HepG2 (cell line): ENCODE results near the gene ARHGAP5. TPM values are rescaled to one million over a fixed set of nuclear protein-coding genes. Genes with fewer than 3 reads are reported as not detected.

Source experiments
- ADNP ChIP-seq: sonication (generic); formaldehyde crosslinking; IDR thresholded peaks from 2 replicates; pipeline ENCODE4 v1.4.0; 2020; ENCODE audit warnings: missing genetic modification reagents
- AKAP8 ChIP-seq: sonication (generic); formaldehyde crosslinking; IDR thresholded peaks from 2 replicates; pipeline ENCODE4 v1.5.1; 2020; ENCODE audit warnings: mild to moderate bottlenecking, missing genetic modification reagents
- ARNT ChIP-seq: fragments of 450-650 bp; IDR thresholded peaks from 2 replicates; pipeline ENCODE4 v1.6.1; 2017
- CHD2 ChIP-seq: IDR thresholded peaks from 2 replicates; pipeline ENCODE4 v1.6.1; 2011; ENCODE audit warnings: low read depth, low read length, improper control_type of control experiment
- GATA4 ChIP-seq: sonication (generic); IDR thresholded peaks from 2 replicates; pipeline ENCODE4 v1.6.1; 2016; ENCODE audit warnings: antibody characterized with exemption, low read depth, borderline replicate concordance
- GATAD2A ChIP-seq: IDR thresholded peaks from 2 replicates; pipeline ENCODE4 v1.6.1; 2016
- HNRNPLL ChIP-seq: fragments of 200-400 bp; formaldehyde crosslinking; IDR thresholded peaks from 2 replicates; pipeline ENCODE4 v1.6.1; 2017; ENCODE audit warnings: mild to moderate bottlenecking, low read depth, low read length; ENCODE audit not compliant: poor library complexity, severe bottlenecking
- MEF2D ChIP-seq: sonication (generic); formaldehyde crosslinking; IDR thresholded peaks from 2 replicates; pipeline ENCODE4 v1.5.1; 2020; ENCODE audit warnings: mild to moderate bottlenecking, missing genetic modification reagents
- MEIS2 ChIP-seq: sonication (generic); formaldehyde crosslinking; IDR thresholded peaks from 2 replicates; pipeline ENCODE4 v1.9.0; 2021; ENCODE audit warnings: mild to moderate bottlenecking, missing genetic modification reagents
- PAWR ChIP-seq: sonication (generic); formaldehyde crosslinking; IDR thresholded peaks from 2 replicates; pipeline ENCODE4 v1.4.0; 2020; ENCODE audit warnings: missing genetic modification reagents, mild to moderate bottlenecking, borderline replicate concordance
- PCBP2 ChIP-seq: fragments of 200-400 bp; formaldehyde crosslinking; optimal IDR thresholded peaks from 2 replicates; pipeline ENCODE3; 2018; ENCODE audit warnings: low read length, low read depth; ENCODE audit not compliant: poor library complexity, severe bottlenecking
- PHB2 ChIP-seq: fragments of 450-650 bp; IDR thresholded peaks from 2 replicates; pipeline ENCODE4 v1.6.1; 2018; ENCODE audit not compliant: partially characterized antibody
- RBM22 ChIP-seq: fragments of 200-400 bp; formaldehyde crosslinking; optimal IDR thresholded peaks from 2 replicates; pipeline ENCODE3; 2017; ENCODE audit warnings: mild to moderate bottlenecking, low read length, moderate library complexity
- RELA ChIP-seq: sonication (generic); formaldehyde crosslinking; IDR thresholded peaks from 2 replicates; pipeline ENCODE4 v1.4.0; 2020; ENCODE audit warnings: missing genetic modification reagents
- RERE ChIP-seq: IDR thresholded peaks from 2 replicates; pipeline ENCODE4 v1.6.1; 2016; ENCODE audit warnings: low read depth, missing genetic modification reagents, missing compliant biosample characterization
- SAP130 ChIP-seq: IDR thresholded peaks from 2 replicates; pipeline ENCODE4 v1.6.1; 2016; ENCODE audit warnings: low read depth
- YEATS4 ChIP-seq: sonication (generic); formaldehyde crosslinking; IDR thresholded peaks from 2 replicates; pipeline ENCODE4 v1.4.0; 2020; ENCODE audit warnings: missing genetic modification reagents, borderline replicate concordance
- ZC3H13 ChIP-seq: sonication (generic); formaldehyde crosslinking; IDR thresholded peaks from 2 replicates; pipeline ENCODE4 v1.8.1; 2023; ENCODE audit warnings: mild to moderate bottlenecking, missing genetic modification reagents, moderate library complexity
- ZKSCAN1 ChIP-seq: fragments of 150-350 bp; IDR thresholded peaks from 2 replicates; pipeline ENCODE4 v1.6.1; 2014; ENCODE audit warnings: low read length
- ZNF235 ChIP-seq: sonication (generic); formaldehyde crosslinking; IDR thresholded peaks from 2 replicates; pipeline ENCODE4 v1.8.1; 2023; ENCODE audit warnings: mild to moderate bottlenecking, missing genetic modification reagents, borderline replicate concordance
- ZNF484 ChIP-seq: sonication (generic); formaldehyde crosslinking; IDR thresholded peaks from 2 replicates; pipeline ENCODE4 v1.5.1; 2020; ENCODE audit warnings: mild to moderate bottlenecking, low read depth, missing genetic modification reagents, borderline replicate concordance
- ZNF747 ChIP-seq: sonication (generic); formaldehyde crosslinking; IDR thresholded peaks from 2 replicates; pipeline ENCODE4 v1.8.1; 2023; ENCODE audit warnings: missing genetic modification reagents, mild to moderate bottlenecking, borderline replicate concordance
- polyA plus RNA-seq, 8 experiments: library from polyadenylated mRNA; depleted of rRNA in 3 of 8; stranded (reverse) in 7 of 8; unstranded in 1 of 8; fragments of >200 nt; fragmentation: Illumina TruSeq in 4 of 8; extraction: Trizol in 4 of 8; gene quantifications; 2 replicates each; pipeline versions ENCODE4 v1.2.1 to v1.2.3, GENCODE V29; 2011 to 2016; ENCODE audit warnings: low read depth in 4 of 8, missing spikeins in 1 of 8, mixed read lengths in 1 of 8; ENCODE audit not compliant: insufficient read depth in 1 of 8
- total RNA-seq, 5 experiments: library from RNA; depleted of rRNA; stranded (reverse); fragments of >200 nt; fragmentation: Illumina TruSeq; extraction: Trizol; gene quantifications; 2 replicates each; pipeline ENCODE4 v1.2.3, GENCODE V29; 2016; ENCODE audit warnings: low read depth in 1 of 5
- TF ChIP-seq, protein P1 (sequence below): sonication (generic); formaldehyde crosslinking; IDR thresholded peaks from 2 replicates; pipeline ENCODE4 v1.8.1; 2023; ENCODE audit warnings: mild to moderate bottlenecking, missing genetic modification reagents

The ARHGAP5 gene
- total and polyA plus RNA-seq, 2 of the 13 experiments (the other 11 are each of a cell fraction or from before 2014, with no cell fraction given) = 33.7 to 144 TPM

- TF ChIP-seq SAP130 (peak; percentile 91), ZNF484 (CRISPR knock-in tag) (no peak; the same call in 1 of the 2 replicates), PCBP2 (no peak), GATAD2A (CRISPR knock-in tag) (peak; percentile 91), PAWR (CRISPR knock-in tag) (peak; percentile 97), PHB2 (no peak), MEIS2 (CRISPR knock-in tag) (peak; percentile 96), YEATS4 (CRISPR knock-in tag) (peak; percentile 94), ADNP (no peak), GATA4 (no peak), ZKSCAN1 (0 out of 2 replicates have a peak, but pooled peaks have one; percentile 8), ZNF235 (peak; percentile 97; the same call in 1 of the 2 replicates), HNRNPLL (peak; percentile 96), RBM22 (peak; percentile 86), ARNT (no peak), ZC3H13 (peak; percentile 10; the same call in 1 of the 2 replicates), ZNF747 (CRISPR knock-in tag) (peak; percentile 75; the same call in 1 of the 2 replicates), MEF2D (peak; percentile 90; the same call in 1 of the 2 replicates), AKAP8 (CRISPR knock-in tag) (peak; percentile 77; the same call in 1 of the 2 replicates), CHD2 (peak; percentile 73), RELA (CRISPR knock-in tag) (no peak; the same call in 1 of the 2 replicates), RERE (CRISPR knock-in tag) (no peak)
- TF ChIP-seq, protein P1, sequence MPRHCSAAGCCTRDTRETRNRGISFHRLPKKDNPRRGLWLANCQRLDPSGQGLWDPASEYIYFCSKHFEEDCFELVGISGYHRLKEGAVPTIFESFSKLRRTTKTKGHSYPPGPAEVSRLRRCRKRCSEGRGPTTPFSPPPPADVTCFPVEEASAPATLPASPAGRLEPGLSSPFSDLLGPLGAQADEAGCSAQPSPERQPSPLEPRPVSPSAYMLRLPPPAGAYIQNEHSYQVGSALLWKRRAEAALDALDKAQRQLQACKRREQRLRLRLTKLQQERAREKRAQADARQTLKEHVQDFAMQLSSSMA (CRISPR knock-in tag) = peak; percentile 5; the same call in 1 of the 2 replicates
Observed at GRCh38 chr14:32202998-32203882, 126.1 kb downstream of the ARHGAP5 start, which contains the start of gene RNU6-8 (continued).
